Measurements from ENCODE around the gene SERPINE1. TPM values are rescaled to one million over a fixed set of nuclear protein-coding genes. Genes with fewer than 3 reads are reported as not detected.

SERPINE1 gene
- total RNA-seq, 4 donors from 2014 or later = 4.7 to 18.6 (median 7.6) TPM

DNA sequence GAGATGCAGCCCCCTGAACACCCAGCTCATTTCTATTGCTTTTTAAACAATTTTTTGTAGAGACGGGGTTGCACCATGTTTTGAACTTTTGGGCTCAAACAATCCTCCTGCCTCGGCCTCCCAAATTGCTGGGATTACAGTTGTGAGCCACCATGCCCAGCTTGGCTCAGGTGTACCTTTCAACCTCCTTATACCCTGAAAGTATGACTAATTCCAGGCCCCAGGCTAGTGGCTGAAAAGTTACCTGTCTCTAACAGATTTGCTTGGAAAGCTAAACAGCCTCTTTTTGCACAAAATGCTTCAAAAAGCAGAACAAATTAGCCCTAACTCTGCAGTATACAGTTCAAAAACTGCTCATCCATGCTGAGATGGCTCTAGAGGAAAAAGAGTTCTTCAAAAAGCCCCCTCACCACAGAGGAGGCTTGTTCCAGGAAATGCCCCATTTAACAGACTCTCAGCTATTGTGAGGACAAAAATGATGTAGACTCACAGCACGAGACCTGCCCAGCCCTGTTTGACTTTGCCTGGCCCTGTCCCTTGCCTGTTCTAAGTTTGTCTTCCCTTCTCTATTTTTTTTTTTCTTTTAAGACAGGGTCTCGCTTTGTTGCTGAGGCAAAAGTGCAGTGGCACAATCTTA, 14.0 kb downstream of the SERPINE1 start:
- no peak overlapping the region for H3K27ac ChIP-seq
- 85 to 89% methylated on average over 4 of the region's 4 CpGs for whole genome bisulfite sequencing, 2 donors
- TF ChIP-seq POLR2A (IDR thresholded peaks at IDR 0.05) (no peak), CTCF (IDR thresholded peaks at IDR 0.05) (no peak)
- no peaks in the 10 kb centered on the region for H3K36me3 ChIP-seq
- H3K4me1 ChIP-seq = peaks cover 0 to 14% of the 10 kb centered on the region in 2 donors
- intact Hi-C loops (cut with DNase I) = loop anchor here (5.0 kb wide), 1 partner anchor 141 kb away; no protein-coding TSS in a partner anchor
- H3K27me3 ChIP-seq = no peaks in the 10 kb centered on the region
- DNase-seq = no peak
- no peak overlapping the region for H3K4me3 ChIP-seq (replicated peaks in 1 of 3)
- H3K9me3 ChIP-seq = no peaks in the 10 kb centered on the region

DNA sequence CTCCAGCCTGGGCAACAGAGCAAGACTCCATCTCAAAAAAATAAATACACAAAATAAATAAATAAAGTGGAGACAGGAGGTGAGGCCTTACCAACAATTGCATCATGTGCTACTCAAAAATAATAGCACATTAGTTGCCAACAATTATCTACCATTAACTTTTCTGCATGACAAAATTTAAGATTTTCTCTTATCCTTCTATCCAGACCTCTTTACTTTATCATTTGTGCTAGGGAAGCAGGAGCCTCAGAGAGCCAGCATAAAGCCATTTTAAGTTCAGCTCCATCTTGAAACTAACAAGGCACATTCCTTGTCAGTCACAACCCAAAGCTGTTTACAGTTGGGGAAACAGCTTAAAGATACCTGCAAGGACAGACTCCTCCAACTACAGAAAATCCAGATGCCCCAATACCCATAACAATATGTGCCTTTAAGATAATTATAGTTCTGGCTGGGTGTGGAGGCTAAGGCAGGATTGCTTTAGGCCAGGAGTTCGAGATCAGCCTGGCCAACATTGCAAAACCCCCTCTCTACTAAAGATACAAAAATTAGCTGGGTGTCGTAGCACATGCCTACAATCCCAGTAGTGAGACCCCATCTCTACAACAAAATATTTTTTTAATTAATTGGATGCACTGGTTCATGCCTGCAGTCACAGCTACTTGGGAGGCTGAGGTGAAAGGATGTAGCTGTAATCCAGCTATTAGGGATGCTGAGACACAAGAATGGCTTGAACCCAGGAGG, 25.2 kb downstream of the SERPINE1 start:
- Histone ChIP-seq H3K27ac (no peak overlapping the region), H3K4me3 (replicated peaks in 1 of 3) (no peak overlapping the region), H3K4me1 (peaks cover 7 to 8% of the 10 kb centered on the region in 2 donors), H3K9me3 (no peaks in the 10 kb centered on the region), H3K27me3 (no peaks in the 10 kb centered on the region), H3K36me3 (no peaks in the 10 kb centered on the region)
- intact Hi-C loops (cut with DNase I) = no loop called here
- no peak for DNase-seq
- 84 to 91% methylated on average over 2 of the region's 2 CpGs for WGBS, 2 donors
- TF ChIP-seq CTCF (IDR thresholded peaks at IDR 0.05) (no peak), POLR2A (IDR thresholded peaks at IDR 0.05) (no peak)

DNA sequence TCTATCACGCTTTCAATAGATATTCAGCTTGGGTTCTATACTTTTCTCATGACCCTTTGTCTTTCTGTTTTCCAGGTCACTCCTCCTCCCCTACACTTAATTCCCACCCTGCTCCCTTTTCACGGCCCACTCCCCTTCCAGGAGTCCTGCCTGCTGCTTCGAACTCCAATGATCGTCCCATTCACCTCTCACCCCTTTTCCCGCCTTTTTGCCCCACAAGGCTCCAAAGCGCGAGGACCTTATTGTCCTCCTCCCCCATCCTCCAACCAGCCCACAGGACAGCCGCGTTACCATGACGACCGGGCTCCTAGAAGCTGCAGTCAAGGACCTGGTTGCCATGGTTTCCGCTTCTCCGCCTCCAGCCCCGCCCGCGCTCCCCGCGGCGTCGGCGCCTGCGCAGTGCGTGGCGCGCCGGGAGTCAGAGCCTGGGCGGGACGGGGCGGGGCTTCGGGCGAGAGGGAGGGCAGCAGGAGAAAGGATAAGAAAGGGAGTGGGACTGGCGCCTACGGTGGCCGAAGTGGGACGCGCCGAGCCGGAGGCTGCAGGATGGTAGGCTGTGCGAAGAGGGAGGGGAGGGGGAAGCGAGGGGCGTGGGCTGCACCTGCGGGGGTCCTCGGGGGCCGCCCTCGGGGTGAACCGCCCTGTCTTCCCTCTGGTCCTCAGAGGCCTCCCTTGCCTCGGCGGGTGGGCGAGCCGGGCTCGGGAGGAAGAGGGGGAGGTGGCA, 27.2 kb downstream of the SERPINE1 start, which contains the start of gene AP1S1:
Gene AP1S1, plus strand, starts transcription at position 508 of the 724 bp plus-strand sequence. Its CDS starts 39 bp downstream, at position 547.
- Histone ChIP-seq H3K27me3 (no peaks in the 10 kb centered on the region), H3K9me3 (no peaks in the 10 kb centered on the region), H3K27ac (peak within 1 kb of the TSS in 1 of 3 donors; percentile 9), H3K4me3 (replicated peaks in 1 of 3) (peak within 1 kb of the TSS; percentile 63 to 94 (median 74)), H3K36me3 (peaks cover 5 to 9% of the 10 kb centered on the region in 2 donors), H3K4me1 (peaks cover 7 to 8% of the 10 kb centered on the region in 2 donors)
- TF ChIP-seq POLR2A (IDR thresholded peaks at IDR 0.05) (peak in 1 of 2 donors; percentile 48), CTCF (IDR thresholded peaks at IDR 0.05) (no peak)
- WGBS, 2 donors = 6 to 12% methylated on average over 15 to 34 of the region's 51 CpGs
- intact Hi-C loops (cut with DNase I) = no loop called here
- peak; percentile 96 to 97 for DNase-seq

GRCh38 chr7:101154693-101155102, 27.8 kb downstream of the SERPINE1 start:
- 2 to 4% methylated on average over 9 to 11 of the region's 34 CpGs for WGBS, 2 donors
- no peak for TF ChIP-seq POLR2A (IDR thresholded peaks at IDR 0.05)
- no peak for TF ChIP-seq CTCF (IDR thresholded peaks at IDR 0.05)
- intact Hi-C loops (cut with DNase I) = no loop called here
- H3K4me3 ChIP-seq (replicated peaks in 1 of 3) = peak overlapping the region; percentile 63 to 94 (median 74)
- no peaks in the 10 kb centered on the region for H3K9me3 ChIP-seq
- H3K4me1 ChIP-seq = peaks cover 7 to 8% of the 10 kb centered on the region in 2 donors
- no peaks in the 10 kb centered on the region for H3K27me3 ChIP-seq
- peaks cover 10 to 14% of the 10 kb centered on the region in 2 donors for H3K36me3 ChIP-seq
- peak in 1 of 2 donors; percentile 8 for DNase-seq
- peak overlapping the region in 1 of 3 donors; percentile 9 for H3K27ac ChIP-seq

Data from thyroid gland (tissue), 4 donors.